Kidney (tissue), 14 donors: ENCODE data around the gene TMEM200B. TPM values are rescaled to one million over a fixed set of nuclear protein-coding genes. Genes with fewer than 3 reads are reported as not detected.

ENCODE experiments used
- DNase-seq, 5 donors: peaks; one replicate each; pipeline ENCODE4 v3.0.0-alpha.2; 2013 to 2020
- FAIRE-seq: peaks from 2 replicates; lab custom pipeline; 2012; peaks lifted over from hg19 to GRCh38; lab: Jason Lieb, UNC
- H3K27ac ChIP-seq, 2 donors: one replicate each; pipeline ENCODE4 v1.7.0; 2013; ENCODE audit warnings: low read depth in 2 of 2, low read length in 2 of 2, inconsistent platforms in 1 of 2
- H3K27me3 ChIP-seq: one replicate; pipeline ENCODE4 v1.7.1; 2013; ENCODE audit warnings: low read length, inconsistent platforms; ENCODE audit not compliant: control insufficient read depth, insufficient read depth
- H3K36me3 ChIP-seq, 3 donors: one replicate each; pipeline versions ENCODE4 v1.7.0 to v1.7.1; 2013; ENCODE audit warnings: low read length in 3 of 3, control low read depth in 1 of 3, inconsistent platforms in 1 of 3; ENCODE audit not compliant: insufficient read depth in 3 of 3, control insufficient read depth in 2 of 3
- H3K4me1 ChIP-seq, 3 donors: one replicate each; pipeline versions ENCODE4 v1.7.0 to v1.7.1; 2013; ENCODE audit warnings: low read length in 3 of 3, inconsistent platforms in 1 of 3, low read depth in 1 of 3; ENCODE audit not compliant: control insufficient read depth in 2 of 3, insufficient read depth in 2 of 3
- H3K4me3 ChIP-seq, 3 donors: one replicate each; pipeline versions ENCODE4 v1.7.0 to v1.8.1; 2013; ENCODE audit warnings: low read length in 3 of 3, control low read depth in 1 of 3, inconsistent platforms in 1 of 3
- H3K9ac ChIP-seq, 3 donors: one replicate each; pipeline versions ENCODE4 v1.7.0 to v1.7.1; 2013; ENCODE audit warnings: low read length in 3 of 3, control low read depth in 1 of 3, inconsistent platforms in 1 of 3
- H3K9me3 ChIP-seq, 3 donors: one replicate each; pipeline versions ENCODE4 v1.7.0 to v1.7.1; 2013; ENCODE audit warnings: low read length in 3 of 3, control low read depth in 1 of 3, inconsistent platforms in 1 of 3; ENCODE audit not compliant: control insufficient read depth in 2 of 3, insufficient read depth in 1 of 3
- CTCF ChIP-seq: IDR thresholded peaks from 3 replicates; pipeline ENCODE4 v1.5.1; 2012; ENCODE audit warnings: mild to moderate bottlenecking, moderate library complexity, borderline replicate concordance; ENCODE audit not compliant: insufficient read depth; ENCODE audit errors: extremely low read depth
- intact Hi-C: fragments of 100-400 bp; cut with DNase I; formaldehyde crosslinking; loops from one replicate; pipeline ENCODE4 v1.11.1; 2022
- polyA plus RNA-seq: library from polyadenylated mRNA; stranded (reverse); fragments of 350-450 nt; fragmentation: Illumina TruSeq; extraction: RNeasy Lipid Tissue Mini Kit (QIAGEN cat#74804); gene quantifications from one replicate; pipeline ENCODE4 v1.2.3, GENCODE V29; 2014; ENCODE audit warnings: low read depth, low replicate concordance; ENCODE audit not compliant: insufficient read depth
- total RNA-seq: library from RNA; stranded (reverse); fragmentation: NEBNext Ultra II Directional; extraction: Animal tissue kit (Norgen Biotek cat#: 25700); gene quantifications from one replicate; pipeline ENCODE4 v1.2.1, GENCODE V29; 2021
- donor health status: control.
- donor health status: control.
- donor health status: control.
- donor health status: control.
- donor health status: control.
- donor health status: DM: yes; HTN: yes; CAD: no.
- donor health status: Normal renal cell carcinoma (clear cell type).

The TMEM200B gene
- total and polyA plus RNA-seq, 2 donors from 2014 or later: 7.6 to 8.6 TPM

- no peak overlapping the region for H3K9ac ChIP-seq
- DNase-seq (peak in 1 of 5 donors; percentile 50), FAIRE-seq (no peak)
- H3K4me3 ChIP-seq: peak overlapping the region in 1 of 3 donors; percentile 15
- TF ChIP-seq CTCF: no peak
- intact Hi-C loops: no loop called here
- H3K36me3 ChIP-seq: peaks cover 16 to 44% (median 17%) of the 10 kb centered on the region in 3 donors
- H3K27ac ChIP-seq: peak overlapping the region; percentile 85
- H3K27me3 ChIP-seq: no peaks in the 10 kb centered on the region
- H3K4me1 ChIP-seq: peaks cover 0 to 11% (median 3%) of the 10 kb centered on the region in 3 donors
- H3K9me3 ChIP-seq: no peaks in the 10 kb centered on the region
Measured at GRCh38 chr1:29145739-29146437, 22.2 kb upstream of the TMEM200B start.

DNA sequence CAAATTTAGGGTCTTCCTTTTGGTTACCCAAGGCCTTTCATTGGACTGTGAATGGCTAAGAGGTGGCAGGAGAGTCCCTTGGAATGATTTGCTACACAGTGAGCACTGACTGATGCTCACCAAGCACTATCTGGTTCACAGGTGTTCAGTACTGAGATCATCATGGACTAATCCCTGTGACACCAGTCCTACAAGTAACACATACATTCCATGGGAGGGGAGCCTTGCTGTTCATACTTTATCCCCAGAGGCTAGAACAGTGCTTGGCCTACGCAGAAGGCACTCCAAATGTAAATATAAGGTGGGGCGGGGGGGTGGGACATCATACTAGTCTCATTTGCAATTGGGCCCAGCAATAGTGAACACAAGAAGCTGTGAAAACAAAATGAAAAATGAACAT is 20.5 kb upstream of the TMEM200B start:
- H3K27ac ChIP-seq: no peak overlapping the region
- no peak for TF ChIP-seq CTCF
- H3K9me3 ChIP-seq: no peaks in the 10 kb centered on the region
- intact Hi-C loops: no loop called here
- H3K4me3 ChIP-seq: no peak overlapping the region
- FAIRE-seq (no peak), DNase-seq (no peak)
- no peak overlapping the region for H3K9ac ChIP-seq
- peaks cover 11 to 30% (median 12%) of the 10 kb centered on the region in 3 donors for H3K36me3 ChIP-seq
- peaks cover 0 to 11% (median 3%) of the 10 kb centered on the region in 3 donors for H3K4me1 ChIP-seq
- H3K27me3 ChIP-seq: no peaks in the 10 kb centered on the region

- H3K9ac ChIP-seq: no peak overlapping the region
- H3K36me3 ChIP-seq: peaks cover 4 to 15% (median 7%) of the 10 kb centered on the region in 3 donors
- H3K27ac ChIP-seq: no peak overlapping the region
- H3K27me3 ChIP-seq: no peaks in the 10 kb centered on the region
- H3K4me1 ChIP-seq: peaks cover 0 to 11% (median 3%) of the 10 kb centered on the region in 3 donors
- no peak for DNase-seq
- no peak for TF ChIP-seq CTCF
- intact Hi-C loops: no loop called here
- H3K9me3 ChIP-seq: no peaks in the 10 kb centered on the region
- FAIRE-seq: no peak
- H3K4me3 ChIP-seq: no peak overlapping the region
Measured at GRCh38 chr1:29142714-29143113, 19.0 kb upstream of the TMEM200B start.
